ENCODE measurements around the gene DNAH2.

DNAH2 gene

DNA sequence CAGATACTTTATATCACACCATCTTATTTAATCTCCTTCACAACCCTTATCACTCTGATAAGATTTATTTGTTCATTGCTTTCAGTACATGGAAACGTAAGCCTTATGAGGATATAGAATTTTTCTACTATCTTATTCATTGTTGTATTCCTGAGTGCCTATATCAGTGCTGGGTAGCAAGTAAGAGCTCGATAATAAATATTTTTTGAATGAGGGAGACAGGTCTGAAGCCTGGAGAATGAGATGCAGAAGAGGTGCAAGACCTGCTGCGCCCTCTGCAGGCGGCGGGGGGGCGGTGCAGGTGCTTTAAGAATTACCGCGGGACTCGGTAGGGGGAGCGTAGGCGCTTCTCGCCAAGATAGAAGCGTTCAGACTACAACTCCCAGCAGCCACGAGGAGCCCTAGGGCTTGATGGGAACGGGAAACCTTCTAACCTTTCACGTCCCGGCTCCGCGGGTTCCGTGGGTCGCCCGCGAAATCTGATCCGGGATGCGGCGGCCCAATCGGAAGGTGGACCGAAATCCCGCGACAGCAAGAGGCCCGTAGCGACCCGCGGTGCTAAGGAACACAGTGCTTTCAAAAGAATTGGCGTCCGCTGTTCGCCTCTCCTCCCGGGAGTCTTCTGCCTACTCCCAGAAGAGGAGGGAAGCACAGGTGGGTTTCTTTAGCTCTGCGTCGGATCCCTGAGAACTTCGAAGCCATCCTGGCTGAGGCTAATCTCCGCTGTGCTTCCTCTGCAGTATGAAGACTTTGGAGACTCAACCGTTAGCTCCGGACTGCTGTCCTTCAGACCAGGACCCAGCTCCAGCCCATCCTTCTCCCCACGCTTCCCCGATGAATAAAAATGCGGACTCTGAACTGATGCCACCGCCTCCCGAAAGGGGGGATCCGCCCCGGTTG lies 29.4 kb upstream of the DNAH2 start, which contains the start of gene WRAP53:
Gene WRAP53, plus strand, starts transcription at position 570 of the 900 bp plus-strand sequence. Its CDS starts 172 bp downstream, at position 742.
- peak within 1 kb of the TSS; percentile 92 for H3K27ac ChIP-seq (ENCODE audit: low read length)
- H3K4me1 ChIP-seq (ENCODE audit: low read length): peaks cover 17% of the 10 kb centered on the region
- H4K20me1 ChIP-seq (ENCODE audit: insufficient read depth, low read length): peaks cover 24% of the 10 kb centered on the region
- TF ChIP-seq, protein P1, sequence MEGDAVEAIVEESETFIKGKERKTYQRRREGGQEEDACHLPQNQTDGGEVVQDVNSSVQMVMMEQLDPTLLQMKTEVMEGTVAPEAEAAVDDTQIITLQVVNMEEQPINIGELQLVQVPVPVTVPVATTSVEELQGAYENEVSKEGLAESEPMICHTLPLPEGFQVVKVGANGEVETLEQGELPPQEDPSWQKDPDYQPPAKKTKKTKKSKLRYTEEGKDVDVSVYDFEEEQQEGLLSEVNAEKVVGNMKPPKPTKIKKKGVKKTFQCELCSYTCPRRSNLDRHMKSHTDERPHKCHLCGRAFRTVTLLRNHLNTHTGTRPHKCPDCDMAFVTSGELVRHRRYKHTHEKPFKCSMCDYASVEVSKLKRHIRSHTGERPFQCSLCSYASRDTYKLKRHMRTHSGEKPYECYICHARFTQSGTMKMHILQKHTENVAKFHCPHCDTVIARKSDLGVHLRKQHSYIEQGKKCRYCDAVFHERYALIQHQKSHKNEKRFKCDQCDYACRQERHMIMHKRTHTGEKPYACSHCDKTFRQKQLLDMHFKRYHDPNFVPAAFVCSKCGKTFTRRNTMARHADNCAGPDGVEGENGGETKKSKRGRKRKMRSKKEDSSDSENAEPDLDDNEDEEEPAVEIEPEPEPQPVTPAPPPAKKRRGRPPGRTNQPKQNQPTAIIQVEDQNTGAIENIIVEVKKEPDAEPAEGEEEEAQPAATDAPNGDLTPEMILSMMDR (IDR thresholded peaks at IDR 0.05; ENCODE audit: low read depth, low read length): peak; percentile 82
- no peak for TF ChIP-seq EZH2phosphoT487 (IDR thresholded peaks at IDR 0.05; ENCODE audit: low read depth)
- H3K27me3 ChIP-seq (ENCODE audit: low read depth, low read length): no peaks in the 10 kb centered on the region
- peaks cover 59% of the 10 kb centered on the region for H3K79me2 ChIP-seq (ENCODE audit: low read length)
- peaks cover 21% of the 10 kb centered on the region for H3K36me3 ChIP-seq (replicated peaks; ENCODE audit: low read depth, low read length)
- peak within 1 kb of the TSS; percentile 100 for H3K9ac ChIP-seq (ENCODE audit: low read length)
- H3K9me3 ChIP-seq (ENCODE audit: insufficient read depth, low read length): no peaks in the 10 kb centered on the region
- peak within 1 kb of the TSS; percentile 88 for H2AFZ ChIP-seq (ENCODE audit: low read depth, low read length)
- peak within 1 kb of the TSS; percentile 93 for H3K4me2 ChIP-seq (ENCODE audit: low read length)
- peak within 1 kb of the TSS; percentile 100 for H3K4me3 ChIP-seq (ENCODE audit: low read length)

GRCh38 chr17:7688808-7689316 lies 28.7 kb upstream of the DNAH2 start:
- H3K4me3 ChIP-seq (ENCODE audit: low read length): peak overlapping the region; percentile 100
- no peaks in the 10 kb centered on the region for H3K9me3 ChIP-seq (ENCODE audit: insufficient read depth, low read length)
- peaks cover 17% of the 10 kb centered on the region for H3K4me1 ChIP-seq (ENCODE audit: low read length)
- H2AFZ ChIP-seq (ENCODE audit: low read depth, low read length): peak overlapping the region; percentile 77; the same call in 1 of the 2 replicates
- H3K27ac ChIP-seq (ENCODE audit: low read length): no peak overlapping the region; the same call in 1 of the 2 replicates
- H3K27me3 ChIP-seq (ENCODE audit: low read depth, low read length): no peaks in the 10 kb centered on the region
- H3K36me3 ChIP-seq (replicated peaks; ENCODE audit: low read depth, low read length): peaks cover 20% of the 10 kb centered on the region
- H3K9ac ChIP-seq (ENCODE audit: low read length): peak overlapping the region; percentile 83
- peak overlapping the region; percentile 82 for H3K4me2 ChIP-seq (ENCODE audit: low read length)
- no peak for TF ChIP-seq EZH2phosphoT487 (IDR thresholded peaks at IDR 0.05; ENCODE audit: low read depth)
- TF ChIP-seq, protein P1 (IDR thresholded peaks at IDR 0.05; ENCODE audit: low read depth, low read length): no peak
- peaks cover 52% of the 10 kb centered on the region for H3K79me2 ChIP-seq (ENCODE audit: low read length)
- H4K20me1 ChIP-seq (ENCODE audit: insufficient read depth, low read length): peaks cover 20% of the 10 kb centered on the region

DNA sequence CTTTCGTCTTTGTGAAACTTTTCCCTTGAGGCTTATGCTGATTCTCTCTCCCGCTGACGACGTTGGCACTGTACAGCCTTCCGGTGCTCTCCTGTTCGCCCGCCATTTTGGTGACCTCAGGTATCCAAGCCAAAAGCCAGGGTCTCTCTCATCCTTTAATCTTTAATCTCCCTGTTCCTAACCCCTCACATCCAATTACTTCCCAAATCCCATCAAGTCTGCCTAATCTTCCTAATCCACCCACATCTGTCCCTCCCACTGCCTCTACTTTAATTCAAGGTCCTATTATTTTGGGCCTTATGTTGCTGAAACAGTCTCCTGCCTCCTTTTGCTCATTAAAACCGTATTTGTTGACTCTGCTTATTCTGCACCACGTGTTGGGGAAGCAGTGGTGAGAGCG lies 22.0 kb upstream of the DNAH2 start:
- Histone ChIP-seq H3K9ac (ENCODE audit: low read length) (no peak overlapping the region), H3K9me3 (ENCODE audit: insufficient read depth, low read length) (no peaks in the 10 kb centered on the region), H3K27me3 (ENCODE audit: low read depth, low read length) (no peaks in the 10 kb centered on the region), H3K4me2 (ENCODE audit: low read length) (no peak overlapping the region), H4K20me1 (ENCODE audit: insufficient read depth, low read length) (no peaks in the 10 kb centered on the region), H3K4me3 (ENCODE audit: low read length) (no peak overlapping the region), H3K36me3 (replicated peaks; ENCODE audit: low read depth, low read length) (peaks cover 2% of the 10 kb centered on the region), H3K4me1 (ENCODE audit: low read length) (no peaks in the 10 kb centered on the region), H3K27ac (ENCODE audit: low read length) (no peak overlapping the region), H3K79me2 (ENCODE audit: low read length) (no peaks in the 10 kb centered on the region), H2AFZ (ENCODE audit: low read depth, low read length) (no peak overlapping the region)
- TF ChIP-seq, protein P1 (IDR thresholded peaks at IDR 0.05; ENCODE audit: low read depth, low read length): no peak
- no peak for TF ChIP-seq EZH2phosphoT487 (IDR thresholded peaks at IDR 0.05; ENCODE audit: low read depth)

All from OCI-LY3 (cell line).